GM12801 (cell line): ENCODE results near the gene CALN1.

Source experiments
- CTCF ChIP-seq: IDR thresholded peaks from one replicate; pipeline ENCODE4 v1.5.1; 2011; ENCODE audit warnings: control low read depth; ENCODE audit not compliant: insufficient read length; ENCODE audit errors: extremely low read depth

The CALN1 gene

GRCh38 chr7:72279203-72279602 is 132.9 kb downstream of the CALN1 start:
- no peak for TF ChIP-seq CTCF

DNA sequence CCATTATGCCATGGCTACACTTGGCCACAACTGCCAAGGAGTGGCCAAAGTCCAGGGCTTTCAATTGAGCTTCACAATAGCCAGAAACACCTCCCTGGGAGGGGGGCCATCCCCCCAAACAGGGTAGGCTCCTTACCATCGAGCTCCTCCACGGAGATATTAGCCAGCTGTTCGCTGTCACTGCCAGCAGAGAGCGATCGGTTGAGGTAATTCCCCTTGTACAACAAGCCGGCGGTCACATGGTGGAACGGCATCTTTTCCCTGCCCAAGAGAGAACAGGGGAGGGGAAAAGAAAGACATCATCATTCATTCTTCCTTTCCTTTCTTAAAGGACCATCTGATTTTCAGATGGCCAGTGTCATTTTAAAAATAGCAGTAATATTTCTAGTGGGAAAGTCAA is 133.6 kb downstream of the CALN1 start:
- TF ChIP-seq CTCF, result no peak

DNA sequence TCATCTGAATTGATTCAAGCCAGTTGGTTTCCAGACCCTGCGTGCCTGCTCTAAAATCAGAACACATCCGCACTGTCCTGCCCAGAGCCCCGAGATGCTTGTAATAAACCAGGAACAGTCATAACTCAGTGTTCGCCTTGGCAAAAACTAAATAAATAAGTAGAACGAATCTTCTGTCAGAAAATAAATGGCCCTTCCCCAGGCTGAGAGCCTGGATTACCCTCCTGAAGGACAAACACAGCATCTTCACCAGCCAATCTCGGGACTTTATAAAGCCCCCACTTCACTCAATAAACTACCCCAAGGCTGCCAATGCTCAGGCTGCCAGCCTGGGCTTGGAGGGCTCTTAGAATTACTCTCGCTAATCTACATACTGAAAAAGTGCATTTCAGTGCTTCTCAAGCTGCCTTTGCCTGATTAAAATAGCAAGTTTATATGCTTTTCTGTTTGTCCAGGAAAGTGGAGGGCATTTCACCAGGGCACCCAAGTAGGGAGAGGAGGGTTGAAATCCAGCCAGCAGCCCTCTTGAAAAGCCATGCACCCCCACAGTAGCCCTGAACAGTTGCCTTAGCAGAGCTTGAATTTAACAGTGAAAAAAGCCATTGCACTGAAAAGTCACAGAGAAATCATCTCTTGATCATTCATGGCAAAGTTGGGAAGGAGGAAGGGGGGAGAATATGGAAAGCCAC is 136.6 kb downstream of the CALN1 start:
- TF ChIP-seq CTCF, result no peak

DNA sequence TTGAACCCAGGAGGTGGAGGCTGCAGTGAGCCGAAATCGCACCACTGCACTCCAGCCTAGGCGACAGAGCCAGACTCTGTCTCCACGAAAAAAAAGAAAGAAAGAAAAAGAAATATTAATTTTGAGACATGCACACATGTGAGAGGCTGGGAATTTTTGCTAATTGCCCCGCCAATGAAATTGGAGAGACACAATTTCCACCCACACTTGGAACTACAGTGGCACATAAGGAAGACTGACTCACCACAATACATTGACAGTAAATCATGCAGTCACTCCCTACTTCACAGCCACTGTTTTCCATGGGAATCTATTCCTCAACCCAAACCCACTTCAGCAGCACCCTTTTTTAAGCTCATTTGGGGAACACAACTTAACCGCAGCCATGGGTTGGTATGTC is 139.7 kb downstream of the CALN1 start:
- no peak for TF ChIP-seq CTCF

DNA sequence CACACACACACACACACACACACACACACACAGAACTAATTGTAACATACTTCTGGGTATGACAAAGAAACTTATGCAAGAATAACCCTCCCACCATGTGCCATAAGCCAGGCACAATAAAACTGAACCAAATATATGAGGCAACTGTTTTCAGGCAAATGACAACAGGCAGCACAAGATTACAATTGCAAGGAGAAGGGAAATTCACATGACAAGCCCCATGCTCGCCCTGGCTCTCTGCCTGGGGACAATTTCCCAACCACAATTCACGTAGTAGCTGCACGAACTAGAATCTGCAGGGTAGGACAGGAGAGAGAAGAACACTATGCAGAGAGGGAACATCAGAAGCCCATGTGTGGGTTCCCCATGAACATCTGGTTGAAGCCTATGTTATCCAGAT is 143.3 kb downstream of the CALN1 start:
- TF ChIP-seq CTCF, result no peak

DNA sequence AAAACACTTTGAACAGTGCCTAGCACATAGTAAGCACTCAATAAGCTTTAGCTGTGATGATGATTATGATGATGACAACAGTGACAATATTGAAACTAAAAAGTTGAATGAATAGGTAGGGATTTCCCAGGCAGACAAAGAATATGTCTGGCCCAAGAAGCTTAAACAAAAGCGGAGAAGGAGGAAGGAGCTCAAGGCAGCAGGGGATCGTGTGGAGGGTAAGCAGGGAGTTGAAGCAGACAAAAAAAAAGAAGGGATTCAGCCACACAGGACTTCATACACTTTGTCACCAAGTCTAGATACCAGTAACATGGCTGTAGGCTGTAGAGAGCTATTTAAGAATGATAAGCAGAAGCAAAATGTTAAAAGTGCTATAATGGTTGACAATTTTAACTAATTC is 144.0 kb downstream of the CALN1 start:
- TF ChIP-seq CTCF, result no peak

DNA sequence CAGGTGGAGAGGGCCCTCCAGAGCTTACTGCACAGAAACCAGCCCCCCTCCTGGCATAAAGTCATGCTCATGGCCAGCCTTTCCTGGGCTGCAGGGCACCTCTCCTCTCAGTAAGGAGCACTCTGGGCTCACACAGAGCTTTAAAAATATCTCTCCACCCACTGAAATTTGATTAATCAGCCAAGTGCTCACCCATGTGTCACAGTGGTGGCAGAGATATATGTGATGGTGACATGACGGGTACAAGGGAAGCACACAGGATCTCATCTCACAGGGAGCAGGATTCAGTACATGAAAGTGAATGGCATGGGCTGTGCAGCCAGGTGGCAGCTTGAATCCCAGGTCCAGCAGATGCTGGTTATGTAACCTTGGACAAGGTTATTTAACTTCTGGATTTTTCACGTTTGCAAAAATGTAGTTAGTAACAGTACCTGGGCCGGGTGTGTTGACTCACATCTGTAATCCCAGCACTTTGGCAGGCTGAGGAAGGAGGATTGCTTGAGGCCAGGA is 144.8 kb downstream of the CALN1 start:
- no peak for TF ChIP-seq CTCF

DNA sequence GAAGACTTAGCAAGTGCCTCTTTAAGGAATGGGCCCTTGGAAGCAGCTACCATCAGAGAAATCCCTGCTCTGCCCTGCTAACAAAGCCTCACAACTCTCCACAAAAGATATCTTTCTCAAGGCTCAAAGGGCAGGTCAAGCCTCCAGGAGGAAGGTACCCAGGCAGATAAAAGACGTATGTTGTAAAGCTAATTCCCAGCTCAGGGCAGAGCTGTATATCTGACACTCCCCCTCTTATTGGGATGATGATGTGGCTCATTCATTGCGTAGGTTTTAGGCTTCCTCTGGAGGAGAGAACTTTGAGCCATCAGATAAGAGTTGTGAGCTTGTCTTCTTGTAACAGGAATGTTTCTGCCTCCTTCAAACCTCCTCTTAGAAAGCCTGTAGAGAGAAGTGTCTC is 145.4 kb downstream of the CALN1 start:
- TF ChIP-seq CTCF, result no peak
